ENCODE results near the gene RBM26.
A peak's percentile ranks its signal among the peaks of the same experiment; 100 is the strongest.

The RBM26 gene

DNA sequence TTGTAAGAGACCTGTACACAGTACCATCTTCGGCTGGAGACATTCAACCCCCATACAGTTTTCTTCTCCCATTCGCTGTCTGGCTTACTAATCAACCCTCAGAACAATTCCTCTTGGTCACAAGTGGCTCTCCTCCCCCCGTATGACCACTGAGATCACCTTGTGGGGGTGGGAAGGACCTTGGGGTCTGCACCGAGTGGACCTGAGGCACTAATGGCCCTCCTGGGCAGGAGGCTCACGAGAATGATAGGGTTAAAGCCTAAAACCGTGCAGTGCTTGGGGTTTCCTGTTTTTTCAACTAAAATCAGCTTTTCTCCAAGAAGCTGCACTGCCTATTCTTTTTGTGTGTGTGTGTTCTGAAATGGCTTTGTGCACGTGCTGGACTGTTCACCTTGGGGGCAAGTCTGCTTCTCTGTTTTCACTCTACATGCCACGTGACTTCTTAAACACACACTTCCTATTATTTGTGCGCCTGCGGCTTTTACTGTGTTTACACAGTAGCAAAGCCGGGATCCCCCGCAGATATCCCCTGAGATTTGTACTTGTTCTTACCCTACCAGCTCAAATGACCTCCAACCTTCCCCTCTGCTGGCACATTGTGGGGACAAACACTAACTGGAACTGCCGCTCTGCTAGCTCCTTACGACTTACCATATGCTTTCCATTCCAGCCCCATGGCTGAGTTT, 12.3 kb downstream of the RBM26 start:
- H3K4me3 ChIP-seq (ENCODE audit: low read length): peak overlapping the region; percentile 12
- no peaks in the 10 kb centered on the region for H3K27me3 ChIP-seq (ENCODE audit: control insufficient read depth, insufficient read depth, low read length)
- no peak overlapping the region for H3K27ac ChIP-seq (ENCODE audit: low read depth, low read length)
- no peaks in the 10 kb centered on the region for H3K36me3 ChIP-seq (ENCODE audit: control insufficient read depth, insufficient read depth, low read length)
- no peaks in the 10 kb centered on the region for H3K4me1 ChIP-seq (ENCODE audit: control insufficient read depth, insufficient read depth, low read length)
- no peak overlapping the region for H3K9ac ChIP-seq (ENCODE audit: low read length)

DNA sequence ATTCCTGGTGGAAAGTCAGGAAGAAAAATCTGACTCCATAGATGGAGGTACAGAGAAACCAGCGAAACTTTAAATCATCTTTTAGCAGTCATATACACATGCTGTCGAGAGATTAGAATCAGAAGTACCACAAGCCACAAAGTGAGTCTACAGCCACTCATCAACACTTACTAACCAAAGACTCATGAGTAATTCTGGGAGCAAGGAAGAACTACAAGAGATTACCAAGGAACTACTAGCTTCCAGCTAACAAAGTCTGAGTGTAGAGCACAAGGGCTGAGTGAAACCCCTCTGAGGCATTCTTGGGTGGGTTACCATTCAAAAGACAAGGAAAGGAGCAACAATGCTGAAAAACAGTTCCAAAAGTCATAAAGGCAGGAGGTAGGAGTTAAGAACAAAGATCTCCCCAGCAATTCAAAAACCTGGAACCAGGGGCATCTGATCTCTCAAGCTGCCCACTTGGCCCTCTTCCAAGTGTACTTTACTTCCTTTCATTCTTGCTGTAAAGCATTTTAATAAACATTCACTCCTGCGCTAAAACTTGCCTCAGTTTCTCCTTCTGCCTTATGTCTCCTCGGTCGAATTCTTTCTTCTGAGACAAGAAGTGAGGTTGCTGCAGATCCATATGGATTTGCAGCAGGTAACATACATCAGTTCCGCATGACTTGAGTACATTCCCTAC, 13.0 kb downstream of the RBM26 start:
- Histone ChIP-seq H3K36me3 (ENCODE audit: control insufficient read depth, insufficient read depth, low read length) (no peaks in the 10 kb centered on the region), H3K9ac (ENCODE audit: low read length) (no peak overlapping the region), H3K4me1 (ENCODE audit: control insufficient read depth, insufficient read depth, low read length) (no peaks in the 10 kb centered on the region), H3K4me3 (ENCODE audit: low read length) (no peak overlapping the region), H3K27me3 (ENCODE audit: control insufficient read depth, insufficient read depth, low read length) (no peaks in the 10 kb centered on the region), H3K27ac (ENCODE audit: low read depth, low read length) (no peak overlapping the region)

- H3K4me1 ChIP-seq (ENCODE audit: control insufficient read depth, insufficient read depth, low read length): peaks cover 4% of the 10 kb centered on the region
- H3K36me3 ChIP-seq (ENCODE audit: control insufficient read depth, insufficient read depth, low read length): no peaks in the 10 kb centered on the region
- no peaks in the 10 kb centered on the region for H3K27me3 ChIP-seq (ENCODE audit: control insufficient read depth, insufficient read depth, low read length)
- no peak overlapping the region for H3K9ac ChIP-seq (ENCODE audit: low read length)
- H3K27ac ChIP-seq (ENCODE audit: low read depth, low read length): no peak overlapping the region
- H3K4me3 ChIP-seq (ENCODE audit: low read length): no peak overlapping the region
These were observed 17.0 kb downstream of the RBM26 start for GRCh38 chr13:79389026-79389425.

DNA sequence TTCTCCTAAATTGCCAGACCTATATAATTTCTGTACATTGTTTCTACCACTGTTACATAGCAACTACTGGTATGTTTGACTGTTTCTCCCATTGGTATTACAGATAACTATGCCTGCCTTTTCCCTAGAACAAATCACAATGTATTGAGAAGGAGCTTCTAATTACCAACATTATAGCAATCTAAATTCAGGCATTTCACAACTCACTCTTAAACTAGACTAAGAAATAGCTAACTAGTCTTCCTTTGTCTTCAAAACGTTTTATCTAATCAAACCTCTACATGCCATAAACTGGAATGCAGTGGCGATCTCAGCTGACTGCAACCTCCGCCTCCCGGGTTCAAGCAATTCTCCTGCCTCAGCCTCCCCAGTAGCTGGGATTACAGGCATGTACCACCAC, 18.2 kb downstream of the RBM26 start:
- no peaks in the 10 kb centered on the region for H3K36me3 ChIP-seq (ENCODE audit: control insufficient read depth, insufficient read depth, low read length)
- no peak overlapping the region for H3K27ac ChIP-seq (ENCODE audit: low read depth, low read length)
- no peaks in the 10 kb centered on the region for H3K27me3 ChIP-seq (ENCODE audit: control insufficient read depth, insufficient read depth, low read length)
- H3K4me1 ChIP-seq (ENCODE audit: control insufficient read depth, insufficient read depth, low read length): peaks cover 4% of the 10 kb centered on the region
- H3K4me3 ChIP-seq (ENCODE audit: low read length): no peak overlapping the region
- no peak overlapping the region for H3K9ac ChIP-seq (ENCODE audit: low read length)

DNA sequence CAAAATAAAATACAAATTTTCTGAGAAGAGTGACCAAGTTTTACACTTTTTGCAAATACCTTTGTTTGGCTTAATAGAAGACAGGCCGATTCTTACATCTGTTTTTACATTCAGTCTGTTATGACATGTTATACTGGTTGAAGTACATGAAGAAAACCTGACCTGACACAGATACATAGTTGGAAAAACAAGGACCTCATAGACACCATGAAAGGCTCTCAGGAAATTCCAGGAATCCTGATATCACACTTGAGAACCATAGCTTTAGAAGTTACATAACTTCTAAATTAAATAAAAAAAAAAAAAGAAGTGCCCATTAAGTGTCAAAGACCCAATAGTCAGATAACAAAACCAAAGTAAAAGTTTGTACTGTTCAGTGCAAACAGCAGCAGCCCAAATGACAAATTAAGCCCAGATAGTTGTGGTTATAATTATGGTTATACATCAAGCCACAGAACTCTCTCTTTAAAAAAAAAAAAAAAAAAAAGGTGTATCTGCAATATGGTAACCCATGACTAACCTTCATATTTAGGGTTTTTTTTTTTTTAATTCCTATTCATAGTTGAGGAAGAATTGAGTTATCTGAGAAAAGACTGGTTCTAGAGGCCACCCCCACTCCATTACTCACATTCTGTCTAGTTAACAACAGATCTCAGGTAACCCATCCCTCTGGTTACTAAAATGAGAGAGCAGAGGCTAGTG, 19.8 kb downstream of the RBM26 start:
- H3K4me1 ChIP-seq (ENCODE audit: control insufficient read depth, insufficient read depth, low read length): peaks cover 7% of the 10 kb centered on the region
- no peaks in the 10 kb centered on the region for H3K36me3 ChIP-seq (ENCODE audit: control insufficient read depth, insufficient read depth, low read length)
- H3K27ac ChIP-seq (ENCODE audit: low read depth, low read length): no peak overlapping the region
- no peaks in the 10 kb centered on the region for H3K27me3 ChIP-seq (ENCODE audit: control insufficient read depth, insufficient read depth, low read length)
- H3K9ac ChIP-seq (ENCODE audit: low read length): no peak overlapping the region
- H3K4me3 ChIP-seq (ENCODE audit: low read length): no peak overlapping the region

- Histone ChIP-seq H3K27ac (ENCODE audit: low read depth, low read length) (no peak overlapping the region), H3K27me3 (ENCODE audit: control insufficient read depth, insufficient read depth, low read length) (no peaks in the 10 kb centered on the region), H3K4me1 (ENCODE audit: control insufficient read depth, insufficient read depth, low read length) (peaks cover 7% of the 10 kb centered on the region), H3K9ac (ENCODE audit: low read length) (no peak overlapping the region), H3K36me3 (ENCODE audit: control insufficient read depth, insufficient read depth, low read length) (no peaks in the 10 kb centered on the region), H3K4me3 (ENCODE audit: low read length) (no peak overlapping the region)
These were observed 20.4 kb downstream of the RBM26 start for GRCh38 chr13:79385694-79386093.

GRCh38 chr13:79384022-79384610, 21.9 kb downstream of the RBM26 start:
- Histone ChIP-seq H3K9ac (ENCODE audit: low read length) (no peak overlapping the region), H3K36me3 (ENCODE audit: control insufficient read depth, insufficient read depth, low read length) (no peaks in the 10 kb centered on the region), H3K27ac (ENCODE audit: low read depth, low read length) (no peak overlapping the region), H3K4me3 (ENCODE audit: low read length) (no peak overlapping the region), H3K4me1 (ENCODE audit: control insufficient read depth, insufficient read depth, low read length) (peaks cover 7% of the 10 kb centered on the region), H3K27me3 (ENCODE audit: control insufficient read depth, insufficient read depth, low read length) (no peaks in the 10 kb centered on the region)

GRCh38 chr13:79382545-79383275, 23.3 kb downstream of the RBM26 start:
- H3K36me3 ChIP-seq (ENCODE audit: control insufficient read depth, insufficient read depth, low read length): peaks cover 3% of the 10 kb centered on the region
- no peak overlapping the region for H3K9ac ChIP-seq (ENCODE audit: low read length)
- H3K27me3 ChIP-seq (ENCODE audit: control insufficient read depth, insufficient read depth, low read length): no peaks in the 10 kb centered on the region
- peaks cover 7% of the 10 kb centered on the region for H3K4me1 ChIP-seq (ENCODE audit: control insufficient read depth, insufficient read depth, low read length)
- no peak overlapping the region for H3K27ac ChIP-seq (ENCODE audit: low read depth, low read length)
- H3K4me3 ChIP-seq (ENCODE audit: low read length): peak overlapping the region; percentile 4

GRCh38 chr13:79380997-79381396, 25.1 kb downstream of the RBM26 start:
- Histone ChIP-seq H3K9ac (ENCODE audit: low read length) (no peak overlapping the region), H3K27me3 (ENCODE audit: control insufficient read depth, insufficient read depth, low read length) (no peaks in the 10 kb centered on the region)

GRCh38 chr13:79379274-79379673, 26.8 kb downstream of the RBM26 start:
- H3K27ac ChIP-seq (ENCODE audit: low read depth, low read length): no peak overlapping the region
- no peak overlapping the region for H3K4me3 ChIP-seq (ENCODE audit: low read length)
- H3K27me3 ChIP-seq (ENCODE audit: control insufficient read depth, insufficient read depth, low read length): no peaks in the 10 kb centered on the region
- H3K36me3 ChIP-seq (ENCODE audit: control insufficient read depth, insufficient read depth, low read length): peaks cover 6% of the 10 kb centered on the region
- H3K9ac ChIP-seq (ENCODE audit: low read length): no peak overlapping the region
- peaks cover 4% of the 10 kb centered on the region for H3K4me1 ChIP-seq (ENCODE audit: control insufficient read depth, insufficient read depth, low read length)

More at GRCh38 chr13:79380997-79381396, 25.1 kb downstream of the RBM26 start:
- Histone ChIP-seq H3K4me3 (ENCODE audit: low read length) (no peak overlapping the region), H3K27ac (ENCODE audit: low read depth, low read length) (no peak overlapping the region), H3K36me3 (ENCODE audit: control insufficient read depth, insufficient read depth, low read length) (peaks cover 4% of the 10 kb centered on the region), H3K4me1 (ENCODE audit: control insufficient read depth, insufficient read depth, low read length) (peaks cover 6% of the 10 kb centered on the region)

DNA sequence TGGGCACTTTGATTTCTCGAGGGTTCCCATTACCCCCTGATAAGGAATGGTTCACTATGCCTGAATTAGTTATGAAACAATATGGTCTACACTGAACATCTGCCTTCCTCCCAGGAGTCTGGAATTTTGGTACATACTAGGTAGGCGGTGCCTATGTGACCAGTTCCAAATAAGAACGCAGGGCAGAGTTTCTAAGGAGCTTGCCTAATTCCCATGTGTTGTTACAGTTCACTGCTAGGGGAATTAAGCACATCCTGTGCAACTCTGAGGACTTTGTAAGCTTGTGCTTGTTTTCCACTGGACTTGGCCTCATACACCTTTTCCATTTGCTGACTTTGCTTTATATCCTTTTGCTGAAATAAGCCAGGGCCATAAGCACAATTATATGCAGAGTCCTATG, 29.2 kb downstream of the RBM26 start:
- Histone ChIP-seq H3K4me3 (ENCODE audit: low read length) (no peak overlapping the region), H3K27ac (ENCODE audit: low read depth, low read length) (no peak overlapping the region), H3K36me3 (ENCODE audit: control insufficient read depth, insufficient read depth, low read length) (peaks cover 6% of the 10 kb centered on the region), H3K9ac (ENCODE audit: low read length) (no peak overlapping the region), H3K27me3 (ENCODE audit: control insufficient read depth, insufficient read depth, low read length) (no peaks in the 10 kb centered on the region), H3K4me1 (ENCODE audit: control insufficient read depth, insufficient read depth, low read length) (no peaks in the 10 kb centered on the region)

- Histone ChIP-seq H3K36me3 (ENCODE audit: control insufficient read depth, insufficient read depth, low read length) (peaks cover 14% of the 10 kb centered on the region), H3K4me3 (ENCODE audit: low read length) (no peak overlapping the region), H3K4me1 (ENCODE audit: control insufficient read depth, insufficient read depth, low read length) (no peaks in the 10 kb centered on the region), H3K9ac (ENCODE audit: low read length) (no peak overlapping the region), H3K27ac (ENCODE audit: low read depth, low read length) (no peak overlapping the region), H3K27me3 (ENCODE audit: control insufficient read depth, insufficient read depth, low read length) (no peaks in the 10 kb centered on the region)
These were observed 31.5 kb downstream of the RBM26 start for GRCh38 chr13:79374578-79374977.
